ENCODE measurements around the gene FUBP3.

- TF ChIP-seq CTCF (IDR thresholded peaks at IDR 0.05): no peak
- no peak for TF ChIP-seq POLR2A (IDR thresholded peaks at IDR 0.05)
These were observed 24.9 kb downstream of the FUBP3 start for GRCh38 chr9:130604295-130604694.

All from adrenal gland (tissue), 5 donors.